HepG2 (cell line): ENCODE data around the gene ANG. TPM values are rescaled to one million over a fixed set of nuclear protein-coding genes. Genes with fewer than 3 reads are reported as not detected.

Experiments used
- AHDC1 ChIP-seq: sonication (generic); formaldehyde crosslinking; IDR thresholded peaks from 2 replicates; pipeline ENCODE4 v1.5.1; 2020; ENCODE audit warnings: mild to moderate bottlenecking, missing genetic modification reagents, borderline replicate concordance
- CENPT ChIP-seq: sonication (generic); formaldehyde crosslinking; IDR thresholded peaks from 2 replicates; pipeline ENCODE4 v1.8.0; 2022; ENCODE audit warnings: low read depth, mild to moderate bottlenecking, moderate library complexity, missing genetic modification reagents
- E2F2 ChIP-seq: sonication (generic); formaldehyde crosslinking; IDR thresholded peaks from 2 replicates; pipeline ENCODE4 v1.4.0; 2020; ENCODE audit warnings: missing genetic modification reagents, borderline replicate concordance
- JUN ChIP-seq: sonication (generic); formaldehyde crosslinking; IDR thresholded peaks from 2 replicates; pipeline ENCODE4 v1.4.0; 2020; ENCODE audit warnings: mild to moderate bottlenecking, missing genetic modification reagents
- JUNB ChIP-seq: sonication (generic); formaldehyde crosslinking; IDR thresholded peaks from 2 replicates; pipeline ENCODE4 v1.8.0; 2022; ENCODE audit warnings: missing genetic modification reagents, mild to moderate bottlenecking, borderline replicate concordance
- MNT ChIP-seq: fragments of 450-650 bp; IDR thresholded peaks from 2 replicates; pipeline ENCODE4 v1.6.1; 2016
- NAIF1 ChIP-seq: sonication (generic); formaldehyde crosslinking; IDR thresholded peaks from 2 replicates; pipeline ENCODE4 v1.5.0; 2020; ENCODE audit warnings: mild to moderate bottlenecking, missing genetic modification reagents, borderline replicate concordance
- POLR2G ChIP-seq: fragments of 200-400 bp; formaldehyde crosslinking; IDR thresholded peaks from 2 replicates; pipeline ENCODE4 v1.6.1; 2018; ENCODE audit warnings: mild to moderate bottlenecking, low read depth, low read length, moderate library complexity
- SMAD3 ChIP-seq: sonication (generic); formaldehyde crosslinking; IDR thresholded peaks from 2 replicates; pipeline ENCODE4 v1.4.0; 2020; ENCODE audit warnings: missing genetic modification reagents
- STAT5B ChIP-seq: sonication (generic); formaldehyde crosslinking; IDR thresholded peaks from 2 replicates; pipeline ENCODE4 v1.4.0; 2020; ENCODE audit warnings: missing genetic modification reagents
- TCF12 ChIP-seq, 2 experiments: fragments of 450-650 bp in 1 of 2; sonication (generic) in 1 of 2; formaldehyde crosslinking in 1 of 2; IDR thresholded peaks; 2 replicates each; pipeline versions ENCODE4 v1.6.1 to v1.8.0; 2017 to 2022; ENCODE audit warnings: antibody characterized with exemption in 1 of 2, mild to moderate bottlenecking in 1 of 2, missing genetic modification reagents in 1 of 2, moderate library complexity in 1 of 2
- ZFYVE20 ChIP-seq: sonication (generic); formaldehyde crosslinking; IDR thresholded peaks from 2 replicates; pipeline ENCODE4 v1.8.0; 2023; ENCODE audit warnings: low read depth, mild to moderate bottlenecking, moderate library complexity, missing genetic modification reagents, borderline replicate concordance
- ZMYM4 ChIP-seq: sonication (generic); formaldehyde crosslinking; IDR thresholded peaks from 2 replicates; pipeline ENCODE4 v1.8.1; 2023; ENCODE audit warnings: mild to moderate bottlenecking, missing genetic modification reagents
- ZNF225 ChIP-seq: sonication (generic); formaldehyde crosslinking; IDR thresholded peaks from 2 replicates; pipeline ENCODE4 v1.4.0; 2020; ENCODE audit warnings: mild to moderate bottlenecking, missing genetic modification reagents
- ZNF326 ChIP-seq: sonication (generic); formaldehyde crosslinking; IDR thresholded peaks from 2 replicates; pipeline ENCODE4 v1.4.0; 2020; ENCODE audit warnings: missing genetic modification reagents, borderline replicate concordance
- ZNF484 ChIP-seq: sonication (generic); formaldehyde crosslinking; IDR thresholded peaks from 2 replicates; pipeline ENCODE4 v1.5.1; 2020; ENCODE audit warnings: mild to moderate bottlenecking, low read depth, missing genetic modification reagents, borderline replicate concordance
- ZNF883 ChIP-seq: sonication (generic); formaldehyde crosslinking; IDR thresholded peaks from 2 replicates; pipeline ENCODE4 v1.5.1; 2020; ENCODE audit warnings: mild to moderate bottlenecking, missing genetic modification reagents; ENCODE audit errors: not compliant biosample characterization
- ZSCAN25 ChIP-seq: sonication (generic); formaldehyde crosslinking; IDR thresholded peaks from 2 replicates; pipeline ENCODE4 v1.8.0; 2022; ENCODE audit warnings: mild to moderate bottlenecking, missing genetic modification reagents
- polyA plus RNA-seq, 8 experiments: library from polyadenylated mRNA; depleted of rRNA in 3 of 8; stranded (reverse) in 7 of 8; unstranded in 1 of 8; fragments of >200 nt; fragmentation: Illumina TruSeq in 4 of 8; extraction: Trizol in 4 of 8; gene quantifications; 2 replicates each; pipeline versions ENCODE4 v1.2.1 to v1.2.3, GENCODE V29; 2011 to 2016; ENCODE audit warnings: low read depth in 4 of 8, missing spikeins in 1 of 8, mixed read lengths in 1 of 8; ENCODE audit not compliant: insufficient read depth in 1 of 8
- total RNA-seq, 5 experiments: library from RNA; depleted of rRNA; stranded (reverse); fragments of >200 nt; fragmentation: Illumina TruSeq; extraction: Trizol; gene quantifications; 2 replicates each; pipeline ENCODE4 v1.2.3, GENCODE V29; 2016; ENCODE audit warnings: low read depth in 1 of 5
- TF ChIP-seq, protein P1 (sequence below): fragments of 450-650 bp; IDR thresholded peaks from 2 replicates; pipeline ENCODE4 v1.6.1; 2017

The ANG gene
- total and polyA plus RNA-seq, 2 of the 13 experiments (the other 11 are each of a cell fraction or from before 2014, with no cell fraction given): 83.6 to 401 TPM

DNA sequence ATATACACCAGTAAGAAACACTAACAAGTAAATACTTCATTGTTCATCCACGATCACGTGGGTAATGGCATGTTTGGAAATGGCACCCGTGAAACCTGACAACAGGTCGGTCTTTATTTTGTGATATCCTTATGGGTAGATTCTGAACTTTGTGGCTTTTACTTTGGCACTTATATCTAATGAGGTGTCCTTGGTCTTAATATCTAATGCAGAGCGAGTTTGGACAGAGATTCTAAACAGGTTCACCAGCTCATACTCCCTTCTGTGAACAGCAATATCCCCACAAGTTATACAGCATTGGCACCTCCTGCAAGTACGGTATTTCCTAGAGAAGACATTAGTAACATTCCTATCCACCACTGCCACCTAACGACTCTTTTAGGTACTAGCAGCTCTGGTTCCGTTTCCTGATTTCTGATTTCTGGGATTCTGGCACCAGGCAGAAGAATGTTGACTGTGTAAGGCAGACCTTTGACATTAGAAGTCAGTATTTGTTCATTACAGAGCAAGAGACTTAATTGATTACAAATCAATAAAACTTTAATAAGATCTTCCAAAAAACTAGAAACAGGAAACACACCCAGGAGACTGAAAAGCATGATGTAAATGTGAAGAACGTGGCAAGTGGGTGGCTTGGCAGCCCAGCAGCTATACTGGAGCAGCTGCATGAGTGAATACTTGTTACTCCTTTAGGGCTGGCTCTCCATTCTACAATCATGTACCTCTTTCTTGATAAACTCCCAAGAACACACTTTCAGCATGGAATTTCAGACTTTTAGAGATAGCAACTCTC, 2.5 kb downstream of the ANG start (continued):
- TF ChIP-seq MNT (no peak), NAIF1 (CRISPR knock-in tag) (no peak), CENPT (CRISPR knock-in tag) (no peak), ZNF225 (CRISPR knock-in tag) (no peak), TCF12 (IDR thresholded peaks at IDR 0.05) (no peak), TCF12 (CRISPR knock-in tag; IDR thresholded peaks at IDR 0.05) (no peak), ZFYVE20 (CRISPR knock-in tag) (no peak), JUN (CRISPR knock-in tag) (no peak), E2F2 (CRISPR knock-in tag) (no peak), SMAD3 (no peak), ZMYM4 (no peak), JUNB (CRISPR knock-in tag) (no peak), ZNF326 (CRISPR knock-in tag) (no peak), STAT5B (CRISPR knock-in tag) (no peak), ZNF484 (no peak), ZSCAN25 (CRISPR knock-in tag) (no peak), POLR2G (no peak), AHDC1 (CRISPR knock-in tag) (no peak), ZNF883 (no peak)
- TF ChIP-seq, protein P1, sequence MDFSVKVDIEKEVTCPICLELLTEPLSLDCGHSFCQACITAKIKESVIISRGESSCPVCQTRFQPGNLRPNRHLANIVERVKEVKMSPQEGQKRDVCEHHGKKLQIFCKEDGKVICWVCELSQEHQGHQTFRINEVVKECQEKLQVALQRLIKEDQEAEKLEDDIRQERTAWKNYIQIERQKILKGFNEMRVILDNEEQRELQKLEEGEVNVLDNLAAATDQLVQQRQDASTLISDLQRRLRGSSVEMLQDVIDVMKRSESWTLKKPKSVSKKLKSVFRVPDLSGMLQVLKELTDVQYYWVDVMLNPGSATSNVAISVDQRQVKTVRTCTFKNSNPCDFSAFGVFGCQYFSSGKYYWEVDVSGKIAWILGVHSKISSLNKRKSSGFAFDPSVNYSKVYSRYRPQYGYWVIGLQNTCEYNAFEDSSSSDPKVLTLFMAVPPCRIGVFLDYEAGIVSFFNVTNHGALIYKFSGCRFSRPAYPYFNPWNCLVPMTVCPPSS: no peak
